Spinal cord (tissue), 10 donors: ENCODE measurements around the gene SLC30A4. TPM values are rescaled to one million over a fixed set of nuclear protein-coding genes. Genes with fewer than 3 reads are reported as not detected.
A peak's percentile ranks its signal among the peaks of the same experiment; 100 is the strongest.

Source experiments
- DNase-seq, 6 donors: peaks; one replicate each; pipeline versions ENCODE4 v3.0.0 to v3.0.0-alpha.2; 2013 to 2015; ENCODE audit warnings: low spot score in 6 of 6, low read depth in 4 of 6
- H3K27ac ChIP-seq: one replicate; pipeline ENCODE4 v1.5.1; 2013; ENCODE audit warnings: low read depth, low read length, control low read depth
- H3K27me3 ChIP-seq: one replicate; pipeline ENCODE4 v1.6.1; 2013; ENCODE audit warnings: low read length; ENCODE audit not compliant: control insufficient read depth, insufficient read depth
- H3K36me3 ChIP-seq: one replicate; pipeline ENCODE4 v1.6.1; 2013; ENCODE audit warnings: low read length; ENCODE audit not compliant: control insufficient read depth, insufficient read depth
- H3K4me1 ChIP-seq: one replicate; pipeline ENCODE4 v1.6.1; 2013; ENCODE audit warnings: low read length; ENCODE audit not compliant: control insufficient read depth, insufficient read depth
- H3K4me3 ChIP-seq: one replicate; pipeline ENCODE4 v1.5.1; 2013; ENCODE audit warnings: low read depth, low read length, control low read depth
- H3K9me3 ChIP-seq: one replicate; pipeline ENCODE4 v1.6.1; 2013; ENCODE audit warnings: low read length; ENCODE audit not compliant: control insufficient read depth, insufficient read depth
- WGBS: methylation state at CpG from one replicate; pipeline ENCODE4 v1.1.5; 2013; ENCODE audit warnings: missing lambda C conversion rate; ENCODE audit not compliant: insufficient coverage; 5-methylcytosine and 5-hydroxymethylcytosine counted together
- polyA plus RNA-seq, 2 donors: library from polyadenylated mRNA; unstranded; fragments of 120-200 nt; gene quantifications; one replicate each; pipeline ENCODE4 v1.2.1, GENCODE V29; 2013; ENCODE audit not compliant: insufficient read length in 2 of 2
- small RNA-seq: library from RNA; depleted of rRNA; stranded (forward); fragments of <200 nt; gene quantifications from one replicate; pipeline ENCODE3, GENCODE V24; 2014; ENCODE audit warnings: low replicate concordance
- total RNA-seq, 2 donors: library from RNA; depleted of rRNA in 1 of 2; stranded (reverse); fragments of 120-200 nt in 1 of 2; fragments of >200 nt in 1 of 2; gene quantifications; one replicate each; pipeline versions ENCODE4 v1.2.3 to v1.2.4, GENCODE V29; 2013 to 2014
- donor health status: healthy.

SLC30A4 gene
- total and polyA plus RNA-seq, 4 donors = 6.4 to 20.9 (median 9.1) TPM

DNA sequence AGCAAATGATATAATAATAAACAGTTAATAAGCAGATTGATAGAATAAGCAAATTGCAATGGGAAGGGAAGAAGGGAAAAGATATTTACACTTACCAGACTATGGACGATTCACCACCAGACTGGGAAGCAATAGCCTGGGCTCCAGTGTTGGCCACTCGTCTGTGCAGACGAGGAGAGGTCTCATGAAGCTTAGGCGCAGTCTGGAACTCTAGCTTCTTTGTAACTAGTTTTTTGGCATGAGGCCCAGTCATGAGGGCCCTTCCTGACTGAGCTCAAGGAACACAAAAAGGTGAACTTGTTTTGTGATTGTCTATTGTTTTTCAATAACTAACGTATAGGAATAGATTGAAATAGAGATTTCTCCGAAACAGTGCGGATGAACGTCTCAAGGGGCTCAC is 80.9 kb downstream of the SLC30A4 start:
- no peak overlapping the region for H3K27ac ChIP-seq
- H3K36me3 ChIP-seq = no peaks in the 10 kb centered on the region
- H3K9me3 ChIP-seq = no peaks in the 10 kb centered on the region
- peak in 2 of 6 donors; percentile 34 to 40 for DNase-seq
- WGBS = 52% methylated on average over 3 of the region's 8 CpGs
- H3K27me3 ChIP-seq = no peaks in the 10 kb centered on the region
- no peak overlapping the region for H3K4me3 ChIP-seq
- H3K4me1 ChIP-seq = no peaks in the 10 kb centered on the region

DNA sequence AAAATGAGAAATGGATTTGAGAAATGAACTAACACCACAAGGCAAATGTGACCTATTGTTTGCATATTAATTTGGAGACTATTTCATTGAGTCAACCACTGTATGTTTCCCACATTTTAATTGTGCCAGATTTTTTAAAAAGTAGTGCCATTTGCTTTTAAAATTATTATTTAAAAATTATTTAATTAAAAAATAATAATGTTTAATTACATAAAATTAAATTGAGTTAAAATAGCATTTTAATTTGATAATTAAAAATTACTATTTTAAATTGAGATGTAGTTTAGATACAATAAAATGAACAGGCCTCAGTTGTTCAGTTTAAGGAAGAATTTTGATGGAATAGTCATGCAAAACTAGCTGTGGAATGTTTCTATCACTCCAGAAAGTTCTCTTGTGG is 81.5 kb downstream of the SLC30A4 start:
- Histone ChIP-seq H3K27ac (no peak overlapping the region), H3K9me3 (no peaks in the 10 kb centered on the region), H3K4me1 (no peaks in the 10 kb centered on the region), H3K4me3 (no peak overlapping the region), H3K27me3 (no peaks in the 10 kb centered on the region), H3K36me3 (no peaks in the 10 kb centered on the region)
- DNase-seq = no peak

DNA sequence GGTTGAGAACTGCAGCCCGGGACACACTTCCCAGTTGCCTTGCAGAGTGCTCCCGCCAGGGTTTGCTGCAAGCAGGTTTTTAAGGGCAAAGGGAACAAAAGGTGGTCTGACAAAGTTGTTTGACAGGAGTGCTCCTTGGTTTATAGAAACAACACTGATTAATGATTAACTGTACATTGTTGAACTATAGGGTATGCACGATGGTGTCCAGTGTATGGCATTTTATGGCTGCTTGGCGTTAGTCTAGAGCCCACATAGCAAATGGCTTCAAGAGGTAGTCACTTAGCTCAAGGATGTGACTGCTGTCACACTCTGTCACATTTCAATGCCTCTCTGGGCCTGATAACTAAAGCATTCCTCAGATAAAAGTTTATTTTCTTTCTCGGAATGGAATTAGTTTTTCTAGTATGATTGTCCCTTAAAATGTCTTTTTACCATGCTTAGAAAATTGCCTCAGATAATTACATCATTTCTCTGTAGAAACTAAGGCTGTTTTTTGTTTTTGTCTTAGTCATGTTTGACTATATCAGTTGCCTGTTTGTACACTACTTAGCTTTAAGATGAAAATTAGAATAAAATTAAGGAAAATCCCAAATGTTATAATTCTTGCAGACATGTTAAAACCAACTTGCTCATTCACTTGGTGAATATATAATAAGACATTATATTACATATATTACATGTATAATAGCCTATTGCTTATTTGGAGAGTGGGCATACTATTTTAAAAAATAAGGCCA is 82.9 kb downstream of the SLC30A4 start:
- no peak overlapping the region for H3K4me3 ChIP-seq
- H3K27ac ChIP-seq = no peak overlapping the region
- 46% methylated on average over 3 of the region's 5 CpGs for WGBS
- no peaks in the 10 kb centered on the region for H3K4me1 ChIP-seq
- H3K36me3 ChIP-seq = no peaks in the 10 kb centered on the region
- DNase-seq = no peak
- no peaks in the 10 kb centered on the region for H3K9me3 ChIP-seq
- no peaks in the 10 kb centered on the region for H3K27me3 ChIP-seq

DNA sequence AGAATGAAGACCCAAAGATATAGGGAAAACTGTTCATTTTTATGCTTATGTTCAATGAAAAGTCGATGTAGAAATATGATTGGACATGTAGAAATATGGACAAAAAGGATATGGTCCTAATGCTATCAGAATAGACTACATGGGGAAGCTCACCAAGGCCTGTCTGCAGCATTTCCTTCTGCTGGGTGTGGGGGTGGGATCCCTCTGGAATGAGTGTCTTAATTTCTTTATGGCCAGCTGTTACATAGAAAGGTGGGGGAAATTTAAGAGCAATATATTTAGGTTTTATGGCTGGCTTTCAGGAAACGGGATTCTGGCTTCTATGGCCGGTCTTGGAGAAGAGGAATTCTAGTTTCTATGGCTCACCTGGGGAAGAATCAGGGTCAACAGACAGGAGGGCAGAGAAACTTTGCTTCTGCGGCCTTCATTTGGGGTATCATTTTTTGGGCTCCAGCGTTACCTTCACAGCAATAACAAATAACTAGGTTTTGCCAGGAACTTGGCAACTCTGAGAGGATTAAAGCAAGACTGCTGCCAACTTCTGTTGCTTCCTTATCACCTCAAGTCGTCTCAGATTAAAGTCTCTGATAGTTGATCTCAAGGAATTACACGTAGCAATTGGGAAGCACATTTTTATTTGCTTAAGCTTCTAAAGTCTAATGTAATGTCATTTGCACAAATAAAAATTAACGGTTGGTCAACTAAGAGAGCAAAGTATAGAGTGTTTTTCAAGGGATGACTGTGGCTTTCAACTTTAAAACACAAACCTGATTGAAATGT is 87.2 kb downstream of the SLC30A4 start:
- Histone ChIP-seq H3K27me3 (no peaks in the 10 kb centered on the region), H3K9me3 (no peaks in the 10 kb centered on the region), H3K36me3 (no peaks in the 10 kb centered on the region), H3K27ac (no peak overlapping the region), H3K4me1 (peaks cover 3% of the 10 kb centered on the region), H3K4me3 (no peak overlapping the region)
- no peak for DNase-seq
- WGBS = 75% methylated on average over 6 of the region's 8 CpGs

DNA sequence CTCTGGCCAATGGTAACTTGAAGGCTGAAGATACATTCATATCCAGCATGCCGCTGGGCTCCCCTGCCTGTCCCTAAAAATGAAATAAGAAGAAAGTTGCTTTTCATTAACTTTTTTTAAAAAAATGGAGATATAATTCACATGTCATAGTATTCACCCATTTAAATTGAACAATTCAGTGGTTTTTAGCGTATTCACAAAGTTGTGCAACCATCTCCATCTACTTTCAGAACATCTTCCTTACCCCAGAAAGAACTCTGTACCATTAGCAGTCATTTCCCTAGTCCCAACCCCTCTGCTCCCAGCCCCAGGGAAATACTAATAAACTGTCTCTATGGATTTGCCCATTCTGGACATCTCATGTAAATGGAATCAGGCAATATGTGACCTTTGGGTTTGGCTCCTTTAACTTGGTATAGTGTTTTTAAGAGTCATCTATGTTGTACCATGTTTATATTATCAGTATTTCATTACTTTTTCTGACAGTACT is 88.4 kb downstream of the SLC30A4 start:
- H3K27me3 ChIP-seq = peaks cover 10% of the 10 kb centered on the region
- no peaks in the 10 kb centered on the region for H3K9me3 ChIP-seq
- peaks cover 7% of the 10 kb centered on the region for H3K4me1 ChIP-seq
- WGBS = 71% methylated on average over 1 of the region's 2 CpGs
- DNase-seq = no peak
- H3K27ac ChIP-seq = no peak overlapping the region
- no peaks in the 10 kb centered on the region for H3K36me3 ChIP-seq
- no peak overlapping the region for H3K4me3 ChIP-seq

DNA sequence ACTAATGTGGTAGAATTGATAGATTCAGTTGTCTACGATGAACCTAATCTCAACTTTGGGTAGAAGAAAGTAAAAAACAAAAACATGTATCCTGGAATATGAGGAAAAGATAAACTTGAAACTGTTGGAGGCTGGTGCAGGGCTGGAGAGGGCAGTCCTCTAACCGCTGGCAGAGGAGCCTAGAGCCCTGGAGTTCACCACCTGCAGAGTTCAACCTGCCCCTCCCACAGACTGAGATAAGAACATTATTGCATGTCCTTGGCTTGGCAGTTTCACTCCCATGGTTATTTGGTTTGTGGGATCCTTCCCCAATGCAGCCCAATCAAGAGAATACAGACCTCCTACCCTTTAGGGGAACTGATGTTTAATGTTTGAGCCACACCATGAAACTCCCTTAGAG is 91.0 kb downstream of the SLC30A4 start:
- 67% methylated on average over 1 of the region's 2 CpGs for WGBS
- Histone ChIP-seq H3K36me3 (no peaks in the 10 kb centered on the region), H3K4me3 (no peak overlapping the region), H3K9me3 (no peaks in the 10 kb centered on the region), H3K27me3 (peaks cover 10% of the 10 kb centered on the region), H3K27ac (no peak overlapping the region), H3K4me1 (peaks cover 7% of the 10 kb centered on the region)
- no peak for DNase-seq

DNA sequence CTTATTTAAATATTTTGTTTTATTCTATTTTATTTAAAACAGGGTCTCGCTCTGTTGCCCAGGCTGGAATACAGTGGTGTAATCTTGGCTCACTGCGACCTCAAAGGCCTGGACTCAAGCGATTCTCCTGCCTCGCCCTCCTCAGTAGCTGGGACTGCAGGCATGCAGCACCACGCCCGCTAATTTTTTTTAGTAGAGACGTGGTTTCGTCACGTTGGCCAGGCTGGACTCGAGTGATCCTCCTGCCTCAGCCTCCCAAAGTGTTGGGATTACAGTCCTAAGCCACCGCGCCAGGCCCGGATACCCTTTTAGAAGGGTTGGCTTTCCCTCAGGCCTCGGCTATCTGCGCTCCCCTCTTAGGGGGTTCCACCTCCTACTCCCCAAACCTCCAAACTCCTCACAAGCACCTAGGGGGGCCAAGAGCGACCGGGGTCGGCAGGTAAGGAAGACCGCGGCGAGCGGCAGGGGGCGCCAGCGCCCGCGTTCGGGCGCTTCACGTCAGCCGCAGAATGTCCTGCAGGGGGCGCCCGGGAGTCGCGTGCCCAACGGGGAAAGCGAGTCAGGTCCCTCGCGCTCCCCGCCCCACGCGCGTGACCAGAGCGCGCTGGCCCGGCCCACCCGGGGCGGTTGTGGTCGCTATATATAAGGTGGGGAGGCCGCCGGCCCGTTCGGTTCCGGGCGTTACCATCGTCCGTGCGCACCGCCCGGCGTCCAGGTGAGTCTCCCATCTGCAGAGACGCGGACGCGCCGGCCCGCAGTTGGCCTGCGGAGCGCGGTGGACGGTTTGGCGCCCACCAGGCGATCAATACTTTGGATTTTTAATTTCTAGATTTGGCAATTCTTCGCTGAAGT is 92.4 kb downstream of the SLC30A4 start:
- Histone ChIP-seq H3K27ac (no peak overlapping the region), H3K4me3 (peak overlapping the region; percentile 17), H3K27me3 (peaks cover 10% of the 10 kb centered on the region), H3K9me3 (no peaks in the 10 kb centered on the region), H3K4me1 (peaks cover 7% of the 10 kb centered on the region), H3K36me3 (no peaks in the 10 kb centered on the region)
- 15% methylated on average over 70 of the region's 73 CpGs for WGBS
- DNase-seq = peak in 4 of 6 donors; percentile 2 to 57 (median 12)

Small RNAs within 50 kb of the gene (small RNA-seq; reads per million reads assigned to genes)
- gene DPPA5P2 (not detected), gene SNORA41B (not detected)

Other genes starting within 250 kb of the SLC30A4 start
- 100 to 1,000 TPM; 142 to 279 TPM for gene GATM, start 144.2 kb downstream of the SLC30A4 start, total RNA-seq
- 100 to 1,000 TPM; 152 to 249 TPM for gene GATM, start 144.2 kb downstream of the SLC30A4 start, polyA plus RNA-seq
- gene BLOC1S6, start 64.6 kb upstream of the SLC30A4 start, total RNA-seq = 10 to 100 TPM; 59.3 to 86.6 TPM
- gene BLOC1S6, start 64.6 kb upstream of the SLC30A4 start, polyA plus RNA-seq = 10 to 100 TPM; 49.8 to 61.4 TPM
- 10 to 100 TPM; 13.3 to 25.2 TPM for gene SQOR, start 112.3 kb upstream of the SLC30A4 start, total RNA-seq
- 1 to 10 TPM; 3.9 to 4.9 TPM for gene SQOR, start 112.3 kb upstream of the SLC30A4 start, polyA plus RNA-seq